Neural progenitor cell (in vitro differentiated cells): Measurements from ENCODE around the gene DZIP1L. TPM values are rescaled to one million over a fixed set of nuclear protein-coding genes. Genes with fewer than 3 reads are reported as not detected.
"Not testable (repeated sequence)": the region's sequence is repeated elsewhere in the genome, so short reads cannot be mapped to it uniquely, and the experiment has no call there.

Experiments
- DNase-seq: peaks from one replicate; pipeline ENCODE4 v3.0.0-alpha.2; 2016; ENCODE audit warnings: low spot score
- H2AFZ ChIP-seq: fragments of 200-600 bp; sonication (generic); replicated peaks from 2 replicates; pipeline ENCODE4 v1.6.1; 2016; ENCODE audit warnings: antibody characterized with exemption
- H3F3A ChIP-seq: fragments of 200-600 bp; sonication (generic); 2 replicates; pipeline ENCODE4 v1.6.1; 2016; ENCODE audit warnings: antibody characterized with exemption, low read depth
- H3K27ac ChIP-seq: fragments of 200-600 bp; sonication (generic); 2 replicates; pipeline ENCODE4 v1.5.1; 2016; ENCODE audit warnings: mild to moderate bottlenecking
- H3K27me3 ChIP-seq: fragments of 200-600 bp; sonication (generic); 2 replicates; pipeline ENCODE4 v1.6.1; 2016; ENCODE audit warnings: mild to moderate bottlenecking, moderate library complexity
- H3K36me3 ChIP-seq: fragments of 200-600 bp; sonication (generic); 2 replicates; pipeline ENCODE4 v1.5.1; 2016
- H3K4me1 ChIP-seq: fragments of 200-600 bp; sonication (generic); 2 replicates; pipeline ENCODE4 v1.6.1; 2016; ENCODE audit warnings: mixed run types
- H3K4me2 ChIP-seq: fragments of 200-600 bp; sonication (generic); 2 replicates; pipeline ENCODE4 v1.6.1; 2016
- H3K4me3 ChIP-seq: fragments of 200-600 bp; sonication (generic); 2 replicates; pipeline ENCODE4 v1.5.1; 2016
- H3K79me2 ChIP-seq: fragments of 200-600 bp; sonication (generic); 2 replicates; pipeline ENCODE4 v1.6.1; 2016; ENCODE audit warnings: low read depth
- H3K9ac ChIP-seq: fragments of 200-600 bp; sonication (generic); 2 replicates; pipeline ENCODE4 v1.6.1; 2016
- H3K9me3 ChIP-seq: fragments of 200-600 bp; sonication (generic); 2 replicates; pipeline ENCODE4 v1.5.1; 2016; ENCODE audit warnings: low read depth
- H4K20me1 ChIP-seq: fragments of 200-600 bp; sonication (generic); 2 replicates; pipeline ENCODE4 v1.6.1; 2016; ENCODE audit warnings: low read depth
- H3K27ac Mint-ChIP-seq: 3 replicates; pipeline ENCODE4 v1.8.0; 2021; ENCODE audit warnings: mixed read lengths
- H3K27me3 Mint-ChIP-seq: 2 replicates; pipeline ENCODE4 v1.8.0; 2022; ENCODE audit warnings: low read depth, mild to moderate bottlenecking, inconsistent platforms, moderate library complexity, mixed read lengths; ENCODE audit not compliant: insufficient read depth
- H3K36me3 Mint-ChIP-seq: 3 replicates; pipeline ENCODE4 v1.8.0; 2021; ENCODE audit warnings: mixed read lengths
- H3K4me1 Mint-ChIP-seq: 3 replicates; pipeline ENCODE4 v1.8.0; 2021; ENCODE audit warnings: mixed read lengths
- H3K4me3 Mint-ChIP-seq: 3 replicates; pipeline ENCODE4 v1.8.0; 2021; ENCODE audit warnings: mild to moderate bottlenecking, moderate library complexity, mixed read lengths
- H3K9me3 Mint-ChIP-seq: 3 replicates; pipeline ENCODE4 v1.8.0; 2020; ENCODE audit warnings: mixed read lengths
- CTCF ChIP-seq: fragments of 200-600 bp; sonication (generic); IDR thresholded peaks from 2 replicates; pipeline ENCODE4 v1.5.1; 2017; ENCODE audit warnings: antibody characterized with exemption, mild to moderate bottlenecking
- EZH2 ChIP-seq: fragments of 200-600 bp; sonication (generic); IDR thresholded peaks from 2 replicates; pipeline ENCODE4 v1.6.1; 2017; ENCODE audit warnings: antibody characterized with exemption, mild to moderate bottlenecking, moderate library complexity
- EZH2phosphoT487 ChIP-seq: fragments of 200-600 bp; sonication (generic); IDR thresholded peaks from 2 replicates; pipeline ENCODE4 v1.6.1; 2017; ENCODE audit warnings: antibody characterized with exemption
- total RNA-seq: library from RNA; depleted of rRNA; stranded (reverse); fragments of >200 nt; gene quantifications from 2 replicates; pipeline ENCODE4 v1.2.3, GENCODE V29; 2015; ENCODE audit warnings: low replicate concordance

Gene DZIP1L
- total RNA-seq, 1 donor from 2014 or later, result 10.4 TPM

- Histone ChIP-seq H3K4me1 (no peaks in the 10 kb centered on the region), H3K4me3 (no peak overlapping the region), H3K4me2 (no peak overlapping the region), H4K20me1 (no peaks in the 10 kb centered on the region), H3K36me3 (peaks cover 5% of the 10 kb centered on the region), H3K27me3 (no peaks in the 10 kb centered on the region), H3F3A (no peaks in the 10 kb centered on the region), H3K9me3 (no peaks in the 10 kb centered on the region), H3K27ac (no peak overlapping the region), H3K9ac (no peak overlapping the region), H2AFZ (no peak overlapping the region), H3K79me2 (no peaks in the 10 kb centered on the region)
- peaks cover 4% of the 10 kb centered on the region for H3K27me3 Mint-ChIP-seq
- no peaks in the 10 kb centered on the region for H3K4me1 Mint-ChIP-seq
- DNase-seq, result no peak
- H3K4me3 Mint-ChIP-seq, result no peak overlapping the region
- H3K9me3 Mint-ChIP-seq, result no peaks in the 10 kb centered on the region
- TF ChIP-seq EZH2phosphoT487 (no peak), CTCF (no peak), EZH2 (no peak)
- no peak overlapping the region for H3K27ac Mint-ChIP-seq
- H3K36me3 Mint-ChIP-seq, result peaks cover 57% of the 10 kb centered on the region
Observed at GRCh38 chr3:138089091-138089490, 26.3 kb downstream of the DZIP1L start.

GRCh38 chr3:138085745-138086144 lies 29.7 kb downstream of the DZIP1L start:
- H3K9me3 Mint-ChIP-seq, H3K79me2 ChIP-seq, H3K27ac ChIP-seq, H2AFZ ChIP-seq, H3K9me3 ChIP-seq, H3K27ac Mint-ChIP-seq, H3K4me3 Mint-ChIP-seq, H3K36me3 ChIP-seq, H3F3A ChIP-seq, H3K4me1 Mint-ChIP-seq, H3K4me3 ChIP-seq, H3K27me3 Mint-ChIP-seq, H3K27me3 ChIP-seq, H3K4me1 ChIP-seq, H3K9ac ChIP-seq, H4K20me1 ChIP-seq, DNase-seq, H3K4me2 ChIP-seq: not testable (repeated sequence)
- H3K36me3 Mint-ChIP-seq, result peaks cover 46% of the 10 kb centered on the region

DNA sequence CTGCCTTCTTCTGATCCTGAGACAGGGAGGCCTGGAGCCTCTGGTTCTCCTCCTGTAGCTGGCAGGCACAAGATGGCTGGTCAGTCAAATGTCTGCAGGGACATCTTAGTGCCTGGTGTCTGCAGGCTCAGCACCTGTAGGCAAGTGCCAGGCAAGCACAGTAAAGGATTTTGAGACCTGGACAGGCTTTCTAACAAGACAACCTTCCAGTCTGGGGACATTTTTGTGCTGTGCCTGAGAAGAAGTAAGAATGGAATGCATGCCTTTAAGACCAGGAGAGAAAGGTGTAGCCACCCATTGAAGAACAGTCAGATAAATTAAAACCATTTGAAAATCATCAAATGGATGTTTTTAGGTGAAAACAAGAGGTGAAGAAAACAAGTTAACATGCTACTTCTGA lies 31.2 kb downstream of the DZIP1L start:
- H3K4me3 Mint-ChIP-seq, result no peak overlapping the region
- peaks cover 2% of the 10 kb centered on the region for H3K27me3 Mint-ChIP-seq
- peaks cover 3% of the 10 kb centered on the region for H3K4me1 Mint-ChIP-seq
- peaks cover 42% of the 10 kb centered on the region for H3K36me3 Mint-ChIP-seq
- no peak overlapping the region for H3K9ac ChIP-seq
- no peaks in the 10 kb centered on the region for H4K20me1 ChIP-seq
- no peaks in the 10 kb centered on the region for H3K79me2 ChIP-seq
- no peaks in the 10 kb centered on the region for H3K9me3 ChIP-seq
- no peak for TF ChIP-seq EZH2phosphoT487
- TF ChIP-seq CTCF, result no peak
- no peak for TF ChIP-seq EZH2
- no peaks in the 10 kb centered on the region for H3K9me3 Mint-ChIP-seq
- no peak for DNase-seq
- H2AFZ ChIP-seq, result no peak overlapping the region
- H3K27me3 ChIP-seq, result no peaks in the 10 kb centered on the region
- H3K4me1 ChIP-seq, result no peaks in the 10 kb centered on the region
- H3K27ac ChIP-seq, result no peak overlapping the region
- no peaks in the 10 kb centered on the region for H3F3A ChIP-seq
- H3K4me3 ChIP-seq, result no peak overlapping the region
- no peaks in the 10 kb centered on the region for H3K36me3 ChIP-seq
- no peak overlapping the region for H3K4me2 ChIP-seq
- H3K27ac Mint-ChIP-seq, result no peak overlapping the region

GRCh38 chr3:138082992-138083386 lies 32.4 kb downstream of the DZIP1L start:
- H3K9me3 ChIP-seq, result no peaks in the 10 kb centered on the region
- no peak overlapping the region for H3K4me3 ChIP-seq
- H3K27me3 Mint-ChIP-seq, result peaks cover 2% of the 10 kb centered on the region
- H3K4me1 Mint-ChIP-seq, result peaks cover 3% of the 10 kb centered on the region
- TF ChIP-seq EZH2 (no peak), CTCF (no peak), EZH2phosphoT487 (no peak)
- no peaks in the 10 kb centered on the region for H3K27me3 ChIP-seq
- H3K4me1 ChIP-seq, result no peaks in the 10 kb centered on the region
- H3K9ac ChIP-seq, result no peak overlapping the region
- H3K27ac ChIP-seq, result no peak overlapping the region
- no peaks in the 10 kb centered on the region for H3K36me3 ChIP-seq
- H3K27ac Mint-ChIP-seq, result no peak overlapping the region
- H3K79me2 ChIP-seq, result no peaks in the 10 kb centered on the region
- DNase-seq, result no peak
- H3K4me2 ChIP-seq, result no peak overlapping the region
- no peaks in the 10 kb centered on the region for H3F3A ChIP-seq
- H3K36me3 Mint-ChIP-seq, result peaks cover 32% of the 10 kb centered on the region
- H4K20me1 ChIP-seq, result no peaks in the 10 kb centered on the region
- no peaks in the 10 kb centered on the region for H3K9me3 Mint-ChIP-seq
- no peak overlapping the region for H2AFZ ChIP-seq
- no peak overlapping the region for H3K4me3 Mint-ChIP-seq
